Erythroblast (primary cell): ENCODE results near the gene SRBD1.

Experiments
- GATA1 ChIP-seq: IDR thresholded peaks from 2 replicates; pipeline ENCODE4 v1.6.1; 2011; ENCODE audit warnings: low read depth, mild to moderate bottlenecking, control low read depth, low read length, moderate library complexity
- POLR2A ChIP-seq: IDR thresholded peaks from 2 replicates; pipeline ENCODE4 v1.6.1; 2011; ENCODE audit warnings: mild to moderate bottlenecking, low read length

GRCh38 chr2:45570671-45571334 is 40.3 kb downstream of the SRBD1 start:
- TF ChIP-seq POLR2A (no peak), GATA1 (no peak)
